ENCODE data around the gene DSCAM. TPM values are rescaled to one million over a fixed set of nuclear protein-coding genes. Genes with fewer than 3 reads are reported as not detected.

DSCAM gene
- total and polyA plus RNA-seq, 2 donors (not counting 3 experiments of a cell fraction or from before 2014, with no cell fraction given), result not detected

- TF ChIP-seq MAX (IDR thresholded peaks at IDR 0.05; ENCODE audit: insufficient read depth, insufficient read length) (no peak), FOS (IDR thresholded peaks at IDR 0.05; ENCODE audit: borderline replicate concordance, insufficient read depth, low read length) (no peak)
- FAIRE-seq (no peak), DNase-seq (ENCODE audit: low read depth, low spot score) (no peak)
- H3K4me2 ChIP-seq (ENCODE audit: insufficient read depth, low read length), result no peak overlapping the region
- H3K27ac ChIP-seq (ENCODE audit: insufficient read depth, low read depth, low read length), result no peak overlapping the region
- H2AFZ ChIP-seq (ENCODE audit: low read depth, low read length), result no peak overlapping the region
- H3K27me3 ChIP-seq (ENCODE audit: control insufficient read depth in 2 of 2, insufficient read depth in 2 of 2, low read length in 2 of 2), result no peaks in the 10 kb centered on the region
- CTCF ChIA-PET, result no interaction called here
- H3K4me3 ChIP-seq (replicated peaks in 1 of 3; ENCODE audit: insufficient read depth in 1 of 3, low read depth in 1 of 3, low read length in 3 of 3), result no peak overlapping the region
- no peaks in the 10 kb centered on the region for H3K79me2 ChIP-seq (ENCODE audit: control insufficient read depth, insufficient read depth, low read length)
- no peaks in the 10 kb centered on the region for H3K4me1 ChIP-seq (ENCODE audit: control insufficient read depth, extremely low read depth, insufficient read depth, low read length)
- no peaks in the 10 kb centered on the region for H3K9me1 ChIP-seq (replicated peaks; ENCODE audit: control insufficient read depth, extremely low read depth, insufficient read depth, low read length)
- no TSS peak for BruUV-seq (replicated peaks)
- no peaks in the 10 kb centered on the region for H4K20me1 ChIP-seq (replicated peaks; ENCODE audit: control insufficient read depth, extremely low read depth, insufficient read depth, low read length)
- intact Hi-C loops (cut with micrococcal nuclease) (no loop called here), dilution Hi-C loops (cut with MboI; ENCODE audit: extremely low pct_ligation_motif_present, low sequenced_read_pairs) (no loop called here)
- H3K9ac ChIP-seq (replicated peaks; ENCODE audit: extremely low read depth, insufficient read depth, low read length), result no peak overlapping the region
- no peaks in the 10 kb centered on the region for H3K36me3 ChIP-seq (ENCODE audit: control insufficient read depth in 2 of 2, extremely low read depth in 1 of 2, insufficient read depth in 2 of 2, low read length in 2 of 2)
- no peaks in the 10 kb centered on the region for H3K9me3 ChIP-seq (replicated peaks; ENCODE audit: control insufficient read depth, insufficient read depth, low read length)
- POLR2A ChIA-PET, result no interaction called here
These were observed 744.3 kb downstream of the DSCAM start for GRCh38 chr21:40102682-40103081.

- Histone ChIP-seq H3K4me3 (replicated peaks in 1 of 3; ENCODE audit: insufficient read depth in 1 of 3, low read depth in 1 of 3, low read length in 3 of 3) (no peak overlapping the region), H3K79me2 (ENCODE audit: control insufficient read depth, insufficient read depth, low read length) (no peaks in the 10 kb centered on the region), H2AFZ (ENCODE audit: low read depth, low read length) (no peak overlapping the region), H3K9ac (replicated peaks; ENCODE audit: extremely low read depth, insufficient read depth, low read length) (no peak overlapping the region), H4K20me1 (replicated peaks; ENCODE audit: control insufficient read depth, extremely low read depth, insufficient read depth, low read length) (no peaks in the 10 kb centered on the region), H3K4me2 (ENCODE audit: insufficient read depth, low read length) (no peak overlapping the region), H3K4me1 (ENCODE audit: control insufficient read depth, extremely low read depth, insufficient read depth, low read length) (no peaks in the 10 kb centered on the region), H3K9me1 (replicated peaks; ENCODE audit: control insufficient read depth, extremely low read depth, insufficient read depth, low read length) (no peaks in the 10 kb centered on the region), H3K36me3 (ENCODE audit: control insufficient read depth in 2 of 2, extremely low read depth in 1 of 2, insufficient read depth in 2 of 2, low read length in 2 of 2) (no peaks in the 10 kb centered on the region), H3K27ac (ENCODE audit: insufficient read depth, low read depth, low read length) (no peak overlapping the region), H3K27me3 (ENCODE audit: control insufficient read depth in 2 of 2, insufficient read depth in 2 of 2, low read length in 2 of 2) (no peaks in the 10 kb centered on the region), H3K9me3 (replicated peaks; ENCODE audit: control insufficient read depth, insufficient read depth, low read length) (peaks cover 2% of the 10 kb centered on the region)
- TF ChIP-seq MYC (IDR thresholded peaks at IDR 0.05; ENCODE audit: low read depth, low read length), result no peak
- TF ChIP-seq GATA2 (IDR thresholded peaks at IDR 0.05; ENCODE audit: insufficient read depth, insufficient read length, low read depth, low read length), result no peak
- ChIA-PET CTCF (no interaction called here), POLR2A (no interaction called here)
- BruUV-seq (replicated peaks), result no TSS peak
- dilution Hi-C loops (cut with MboI; ENCODE audit: extremely low pct_ligation_motif_present, low sequenced_read_pairs), result no loop called here
- FAIRE-seq, result no peak
- intact Hi-C loops (cut with micrococcal nuclease), result no loop called here
- DNase-seq (ENCODE audit: low read depth, low spot score), result no peak
These were observed 747.1 kb downstream of the DSCAM start for GRCh38 chr21:40099809-40100208.
